MM.1S (cell line): ENCODE measurements around the gene SF3B5.

Experiments used
- DNase-seq: peaks from one replicate; pipeline ENCODE4 v3.0.0-alpha.2; 2015
- H2AFZ ChIP-seq: fragments of 300-600 bp; sonication (generic); 2 replicates; pipeline ENCODE4 v1.6.0; 2016; ENCODE audit warnings: antibody characterized with exemption, low read length
- H3F3A ChIP-seq: fragments of 300-600 bp; sonication (generic); 2 replicates; pipeline ENCODE4 v1.6.1; 2016; ENCODE audit warnings: mild to moderate bottlenecking, antibody characterized with exemption, low read length, moderate library complexity, mixed read lengths; ENCODE audit not compliant: insufficient read depth
- H3K27ac ChIP-seq: fragments of 300-600 bp; sonication (generic); 2 replicates; pipeline ENCODE4 v1.5.1; 2016; ENCODE audit warnings: mild to moderate bottlenecking, low read length
- H3K27me3 ChIP-seq: fragments of 300-600 bp; sonication (generic); replicated peaks from 2 replicates; pipeline ENCODE4 v1.6.0; 2016; ENCODE audit warnings: low read length; ENCODE audit not compliant: insufficient read depth
- H3K36me3 ChIP-seq: fragments of 300-600 bp; sonication (generic); replicated peaks from 2 replicates; pipeline ENCODE4 v1.6.1; 2016; ENCODE audit warnings: mild to moderate bottlenecking, low read length, mixed read lengths; ENCODE audit not compliant: insufficient read depth
- H3K4me1 ChIP-seq: fragments of 300-600 bp; sonication (generic); 2 replicates; pipeline ENCODE4 v1.6.1; 2016; ENCODE audit warnings: low read length, mixed read lengths
- H3K4me2 ChIP-seq: fragments of 300-600 bp; sonication (generic); 2 replicates; pipeline ENCODE4 v1.6.0; 2016; ENCODE audit warnings: low read depth, low read length
- H3K4me3 ChIP-seq: fragments of 300-600 bp; sonication (generic); 2 replicates; pipeline ENCODE4 v1.5.1; 2016; ENCODE audit warnings: low read length, mixed read lengths
- H3K79me2 ChIP-seq: fragments of 300-600 bp; sonication (generic); 2 replicates; pipeline ENCODE4 v1.6.1; 2016; ENCODE audit warnings: mixed run types, low read length, mixed read lengths
- H3K9ac ChIP-seq: fragments of 300-600 bp; sonication (generic); 2 replicates; pipeline ENCODE4 v1.6.1; 2016; ENCODE audit warnings: low read length, mixed read lengths
- H3K9me2 ChIP-seq: fragments of 300-600 bp; sonication (generic); replicated peaks from 2 replicates; pipeline ENCODE4 v1.6.1; 2016; ENCODE audit warnings: mild to moderate bottlenecking, low read length, mixed read lengths; ENCODE audit not compliant: insufficient read depth
- H3K9me3 ChIP-seq: fragments of 300-600 bp; sonication (generic); replicated peaks from 2 replicates; pipeline ENCODE4 v1.6.1; 2016; ENCODE audit warnings: mild to moderate bottlenecking, low read length, mixed read lengths; ENCODE audit not compliant: insufficient read depth
- H4K20me1 ChIP-seq: fragments of 300-600 bp; sonication (generic); 2 replicates; pipeline ENCODE4 v1.6.1; 2016; ENCODE audit warnings: mild to moderate bottlenecking, low read length, moderate library complexity, mixed read lengths; ENCODE audit not compliant: insufficient read depth
- EZH2 ChIP-seq: fragments of 300-600 bp; sonication (generic); optimal IDR thresholded peaks from 2 replicates; pipeline ENCODE3; 2017; ENCODE audit warnings: low read depth, mild to moderate bottlenecking, antibody characterized with exemption, low read length, mixed read lengths
- EZH2phosphoT487 ChIP-seq: fragments of 300-600 bp; sonication (generic); IDR thresholded peaks from 2 replicates; pipeline ENCODE4 v1.6.1; 2018; ENCODE audit warnings: antibody characterized with exemption, low read length
- TF ChIP-seq, protein P1 (sequence below): fragments of 300-600 bp; sonication (generic); IDR thresholded peaks from 2 replicates; pipeline ENCODE4 v1.5.1; 2016; ENCODE audit warnings: antibody characterized with exemption, low read length, mixed read lengths

SF3B5 gene

DNA sequence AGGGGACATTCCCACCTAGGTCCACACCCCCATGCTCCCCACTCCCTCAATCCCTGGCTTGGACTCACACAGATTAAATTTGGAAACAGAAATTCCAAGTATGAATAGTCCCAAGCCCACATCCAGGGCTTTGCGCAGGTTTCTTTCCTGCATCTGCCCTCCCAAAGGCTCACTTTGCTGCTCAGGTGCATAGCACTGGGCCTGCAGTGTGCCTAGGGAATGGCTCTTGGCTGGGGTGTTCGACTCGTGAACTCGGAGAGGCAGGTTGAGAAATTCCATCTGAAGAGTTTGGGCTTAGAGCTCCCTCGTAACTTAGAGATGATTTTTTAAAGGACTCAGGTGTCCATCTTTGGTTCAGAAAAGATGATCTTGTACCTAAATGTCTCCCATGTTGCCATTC, 14.8 kb upstream of the SF3B5 start:
- Histone ChIP-seq H3K9ac (no peak overlapping the region), H3K9me3 (no peaks in the 10 kb centered on the region)
- TF ChIP-seq EZH2 (no peak), EZH2phosphoT487 (no peak)
- TF ChIP-seq, protein P1, sequence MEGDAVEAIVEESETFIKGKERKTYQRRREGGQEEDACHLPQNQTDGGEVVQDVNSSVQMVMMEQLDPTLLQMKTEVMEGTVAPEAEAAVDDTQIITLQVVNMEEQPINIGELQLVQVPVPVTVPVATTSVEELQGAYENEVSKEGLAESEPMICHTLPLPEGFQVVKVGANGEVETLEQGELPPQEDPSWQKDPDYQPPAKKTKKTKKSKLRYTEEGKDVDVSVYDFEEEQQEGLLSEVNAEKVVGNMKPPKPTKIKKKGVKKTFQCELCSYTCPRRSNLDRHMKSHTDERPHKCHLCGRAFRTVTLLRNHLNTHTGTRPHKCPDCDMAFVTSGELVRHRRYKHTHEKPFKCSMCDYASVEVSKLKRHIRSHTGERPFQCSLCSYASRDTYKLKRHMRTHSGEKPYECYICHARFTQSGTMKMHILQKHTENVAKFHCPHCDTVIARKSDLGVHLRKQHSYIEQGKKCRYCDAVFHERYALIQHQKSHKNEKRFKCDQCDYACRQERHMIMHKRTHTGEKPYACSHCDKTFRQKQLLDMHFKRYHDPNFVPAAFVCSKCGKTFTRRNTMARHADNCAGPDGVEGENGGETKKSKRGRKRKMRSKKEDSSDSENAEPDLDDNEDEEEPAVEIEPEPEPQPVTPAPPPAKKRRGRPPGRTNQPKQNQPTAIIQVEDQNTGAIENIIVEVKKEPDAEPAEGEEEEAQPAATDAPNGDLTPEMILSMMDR, result no peak

DNA sequence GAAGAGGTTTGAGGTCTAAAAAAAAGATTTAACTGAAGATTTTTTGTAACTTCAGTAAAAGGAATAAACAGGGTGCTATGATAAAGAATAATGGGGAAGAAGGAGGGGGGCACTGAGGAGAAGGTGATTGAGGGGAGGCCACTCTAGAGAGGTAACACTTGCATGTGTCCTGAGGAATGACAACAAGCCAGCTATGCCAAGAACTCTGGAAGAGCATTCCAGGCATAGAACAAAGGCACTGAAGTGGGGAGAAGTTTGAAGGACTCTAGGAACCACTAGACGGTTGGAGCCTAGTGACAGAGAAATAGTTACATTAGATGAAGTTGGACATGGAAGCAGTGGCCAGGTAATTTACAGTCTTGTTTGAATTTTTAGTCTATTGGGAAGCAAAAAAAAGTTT, 10.8 kb upstream of the SF3B5 start:
- no peaks in the 10 kb centered on the region for H3K79me2 ChIP-seq
- no peak overlapping the region for H3K9ac ChIP-seq
- TF ChIP-seq, protein P1, result no peak
- TF ChIP-seq EZH2phosphoT487, result no peak
- no peak for TF ChIP-seq EZH2
- H2AFZ ChIP-seq, result no peak overlapping the region
- no peaks in the 10 kb centered on the region for H3K27me3 ChIP-seq
- H3K9me3 ChIP-seq, result no peaks in the 10 kb centered on the region
- H3K4me1 ChIP-seq, result no peaks in the 10 kb centered on the region
- no peak for DNase-seq
- H3F3A ChIP-seq, result no peaks in the 10 kb centered on the region
- H3K4me3 ChIP-seq, result no peak overlapping the region
- H3K27ac ChIP-seq, result no peak overlapping the region
- H3K4me2 ChIP-seq, result no peak overlapping the region
- no peaks in the 10 kb centered on the region for H4K20me1 ChIP-seq
- H3K36me3 ChIP-seq, result no peaks in the 10 kb centered on the region
- H3K9me2 ChIP-seq, result no peaks in the 10 kb centered on the region

More for the DNA sequence above, 14.8 kb upstream of the SF3B5 start:
- no peaks in the 10 kb centered on the region for H3K4me1 ChIP-seq
- H3K79me2 ChIP-seq, result no peaks in the 10 kb centered on the region
- H2AFZ ChIP-seq, result no peak overlapping the region
- H3K36me3 ChIP-seq, result no peaks in the 10 kb centered on the region
- no peaks in the 10 kb centered on the region for H4K20me1 ChIP-seq
- no peak overlapping the region for H3K27ac ChIP-seq
- H3K9me2 ChIP-seq, result no peaks in the 10 kb centered on the region
- H3F3A ChIP-seq, result no peaks in the 10 kb centered on the region
- no peaks in the 10 kb centered on the region for H3K27me3 ChIP-seq
- no peak overlapping the region for H3K4me2 ChIP-seq
- DNase-seq, result no peak
- H3K4me3 ChIP-seq, result no peak overlapping the region

DNA sequence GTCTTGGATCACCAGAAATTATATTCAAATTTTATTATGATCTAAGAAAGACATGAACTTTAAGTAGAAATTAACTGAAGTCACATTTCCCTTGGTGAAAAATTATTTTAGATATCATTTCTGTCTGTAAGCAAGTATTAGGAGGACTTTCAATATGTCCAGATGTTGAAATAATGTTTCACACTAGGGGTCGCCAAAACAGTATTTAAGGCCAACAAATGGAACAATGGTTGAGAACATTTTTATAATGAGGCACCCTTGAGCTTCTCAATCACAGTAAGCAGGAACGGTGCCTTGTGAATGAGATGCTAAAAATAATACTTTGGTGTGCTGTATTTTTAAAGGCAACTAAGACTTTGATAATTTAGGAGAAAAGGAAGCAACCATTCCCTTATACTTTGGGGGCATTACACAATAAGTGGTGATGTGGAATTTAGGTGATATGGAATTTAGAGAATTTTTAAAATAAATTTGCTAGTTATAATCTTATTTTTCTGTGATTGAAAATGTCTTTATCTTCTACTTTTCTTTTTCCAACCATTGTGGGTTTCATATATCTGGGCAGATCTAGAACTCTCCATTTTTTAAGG, 9.6 kb upstream of the SF3B5 start:
- Histone ChIP-seq H3F3A (no peaks in the 10 kb centered on the region), H3K4me3 (no peak overlapping the region), H3K9me2 (no peaks in the 10 kb centered on the region), H3K27me3 (no peaks in the 10 kb centered on the region), H2AFZ (no peak overlapping the region), H3K27ac (no peak overlapping the region), H3K36me3 (no peaks in the 10 kb centered on the region), H3K79me2 (no peaks in the 10 kb centered on the region), H3K4me2 (no peak overlapping the region), H4K20me1 (no peaks in the 10 kb centered on the region), H3K4me1 (no peaks in the 10 kb centered on the region), H3K9ac (no peak overlapping the region), H3K9me3 (no peaks in the 10 kb centered on the region)
- DNase-seq, result peak; percentile 63
- no peak for TF ChIP-seq EZH2
- TF ChIP-seq, protein P1, result peak; percentile 45
